Activated CD4-positive, alpha-beta T cell treated with anti-CD3 and anti-CD28 coated beads for 36 hours (primary cell): ENCODE measurements around the gene ELFN1. TPM values are rescaled to one million over a fixed set of nuclear protein-coding genes. Genes with fewer than 3 reads are reported as not detected.

Experiments
- ATAC-seq: fragments of 200-7000 bp; cut with Tn5 transposase; one replicate; pipeline ENCODE4 v1.10.0; 2021; ENCODE audit warnings: mild to moderate bottlenecking, moderate library complexity
- CTCF ChIA-PET: fragments of 350-600 bp; sonication (Branson Sonifier 250); formaldehyde crosslinking; loops from one replicate; lab custom pipeline; 2021; ENCODE audit warnings: antibody characterized with exemption; lab: Charles Lee
- POLR2A ChIA-PET: fragments of 350-600 bp; sonication (Branson Sonifier 250); formaldehyde crosslinking; loops from one replicate; lab custom pipeline; 2021; ENCODE audit warnings: antibody characterized with exemption, inconsistent platforms; lab: Charles Lee
- DNase-seq: peaks from one replicate; pipeline ENCODE4 v3.0.0-alpha.2; 2020
- H3K27ac Mint-ChIP-seq: one replicate; pipeline ENCODE4 v1.8.0; 2021; ENCODE audit warnings: mixed read lengths
- H3K27me3 Mint-ChIP-seq: one replicate; pipeline ENCODE4 v1.8.0; 2021; ENCODE audit warnings: mixed read lengths
- H3K36me3 Mint-ChIP-seq: one replicate; pipeline ENCODE4 v1.8.0; 2021; ENCODE audit warnings: low read depth, mixed read lengths
- H3K4me1 Mint-ChIP-seq: one replicate; pipeline ENCODE4 v1.8.0; 2021; ENCODE audit warnings: mixed read lengths
- H3K4me3 Mint-ChIP-seq: one replicate; pipeline ENCODE4 v1.8.0; 2021; ENCODE audit warnings: mild to moderate bottlenecking, moderate library complexity, mixed read lengths
- H3K9me3 Mint-ChIP-seq: one replicate; pipeline ENCODE4 v1.8.0; 2021; ENCODE audit warnings: low read depth, mixed read lengths
- intact Hi-C, 2 experiments: fragments of 100-400 bp; cut with DNase I in 1 of 2; cut with micrococcal nuclease in 1 of 2; formaldehyde crosslinking; loops; one replicate each; pipeline versions ENCODE4 v1.14.2 to v1.15.1; 2022 to 2024; cut with DNase I, micrococcal nuclease
- total RNA-seq, 2 experiments: library from RNA; stranded (reverse); gene quantifications; one replicate each; pipeline ENCODE4 v1.2.3, GENCODE V29; 2021

The ELFN1 gene
- total RNA-seq, 2 experiments from 2014 or later = 0.05 to 0.09 TPM

- H3K4me1 Mint-ChIP-seq = no peaks in the 10 kb centered on the region
- H3K27me3 Mint-ChIP-seq = peaks cover 15% of the 10 kb centered on the region
- DNase-seq (no peak), ATAC-seq (no peak)
- CTCF ChIA-PET = no interaction called here
- H3K9me3 Mint-ChIP-seq = peaks cover 3% of the 10 kb centered on the region
- intact Hi-C loops = no loop called here
- POLR2A ChIA-PET = no interaction called here
- no peaks in the 10 kb centered on the region for H3K36me3 Mint-ChIP-seq
- H3K27ac Mint-ChIP-seq = no peak overlapping the region
- no peak overlapping the region for H3K4me3 Mint-ChIP-seq
Observed at GRCh38 chr7:1692515-1693418, 22.7 kb downstream of the ELFN1 start.

DNA sequence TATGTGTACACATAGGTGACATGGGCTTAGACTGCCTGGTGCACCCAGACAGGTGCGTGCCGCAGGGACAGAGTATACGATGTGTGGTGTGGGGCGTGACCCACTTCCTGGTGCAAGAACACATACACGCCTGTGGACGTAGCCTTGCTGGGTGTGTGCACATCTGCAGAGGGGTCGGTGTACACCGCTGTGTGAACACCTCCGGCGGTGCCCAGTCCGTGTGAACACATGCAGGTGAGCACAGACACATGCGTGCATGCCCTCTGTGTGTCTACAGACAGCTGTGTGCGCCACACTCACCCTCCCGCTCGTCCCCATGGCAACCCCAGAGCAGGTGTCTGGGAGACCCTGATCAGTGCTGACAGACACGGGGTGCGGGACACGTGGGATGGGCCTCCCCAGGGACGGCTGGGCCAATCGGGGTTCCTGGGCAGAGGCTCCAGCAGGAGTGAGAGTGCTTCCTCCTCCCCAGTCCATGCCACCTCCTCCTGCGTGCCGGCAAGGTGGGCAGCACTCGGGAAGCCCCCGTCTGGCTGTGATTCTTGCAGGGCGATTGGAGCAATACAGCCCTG lies 23.4 kb downstream of the ELFN1 start:
- ATAC-seq (no peak), DNase-seq (no peak)
- POLR2A ChIA-PET = no interaction called here
- Mint-ChIP-seq H3K27ac (no peak overlapping the region), H3K4me3 (no peak overlapping the region), H3K36me3 (no peaks in the 10 kb centered on the region), H3K27me3 (peaks cover 15% of the 10 kb centered on the region), H3K4me1 (no peaks in the 10 kb centered on the region), H3K9me3 (peaks cover 3% of the 10 kb centered on the region)
- CTCF ChIA-PET = no interaction called here
- intact Hi-C loops = no loop called here

DNA sequence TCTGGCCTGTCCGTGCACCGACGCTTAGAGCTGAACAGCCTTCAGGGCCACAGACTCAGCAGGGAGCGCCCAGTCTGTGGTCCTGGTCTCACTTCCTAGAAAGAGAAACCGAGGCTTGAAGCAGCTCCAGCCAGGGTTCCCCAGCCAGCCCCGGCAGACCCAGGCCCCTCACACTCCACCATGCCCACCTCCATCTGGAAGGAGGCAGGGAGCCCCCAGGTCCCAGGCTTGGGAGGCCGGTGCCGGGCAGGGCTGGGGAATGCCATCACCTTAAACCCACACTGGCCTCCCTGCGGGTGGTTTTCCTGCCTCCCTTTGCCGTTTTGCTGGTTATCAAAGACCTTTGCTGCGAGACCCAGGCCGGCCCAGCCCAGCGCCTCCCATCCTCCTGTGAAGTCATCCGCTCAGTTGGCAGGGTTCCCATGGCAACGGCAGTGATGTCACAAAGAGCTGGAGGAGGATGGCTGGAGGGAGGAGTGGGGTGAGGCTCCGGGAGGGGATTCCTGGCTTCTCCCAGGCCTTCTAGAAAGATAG lies 24.0 kb downstream of the ELFN1 start:
- Mint-ChIP-seq H3K27ac (no peak overlapping the region), H3K36me3 (no peaks in the 10 kb centered on the region), H3K9me3 (no peaks in the 10 kb centered on the region), H3K27me3 (peaks cover 11% of the 10 kb centered on the region), H3K4me1 (no peaks in the 10 kb centered on the region), H3K4me3 (no peak overlapping the region)
- intact Hi-C loops = no loop called here
- DNase-seq (peak; percentile 25), ATAC-seq (no peak)
- ChIA-PET POLR2A (no interaction called here), CTCF (no interaction called here)

DNA sequence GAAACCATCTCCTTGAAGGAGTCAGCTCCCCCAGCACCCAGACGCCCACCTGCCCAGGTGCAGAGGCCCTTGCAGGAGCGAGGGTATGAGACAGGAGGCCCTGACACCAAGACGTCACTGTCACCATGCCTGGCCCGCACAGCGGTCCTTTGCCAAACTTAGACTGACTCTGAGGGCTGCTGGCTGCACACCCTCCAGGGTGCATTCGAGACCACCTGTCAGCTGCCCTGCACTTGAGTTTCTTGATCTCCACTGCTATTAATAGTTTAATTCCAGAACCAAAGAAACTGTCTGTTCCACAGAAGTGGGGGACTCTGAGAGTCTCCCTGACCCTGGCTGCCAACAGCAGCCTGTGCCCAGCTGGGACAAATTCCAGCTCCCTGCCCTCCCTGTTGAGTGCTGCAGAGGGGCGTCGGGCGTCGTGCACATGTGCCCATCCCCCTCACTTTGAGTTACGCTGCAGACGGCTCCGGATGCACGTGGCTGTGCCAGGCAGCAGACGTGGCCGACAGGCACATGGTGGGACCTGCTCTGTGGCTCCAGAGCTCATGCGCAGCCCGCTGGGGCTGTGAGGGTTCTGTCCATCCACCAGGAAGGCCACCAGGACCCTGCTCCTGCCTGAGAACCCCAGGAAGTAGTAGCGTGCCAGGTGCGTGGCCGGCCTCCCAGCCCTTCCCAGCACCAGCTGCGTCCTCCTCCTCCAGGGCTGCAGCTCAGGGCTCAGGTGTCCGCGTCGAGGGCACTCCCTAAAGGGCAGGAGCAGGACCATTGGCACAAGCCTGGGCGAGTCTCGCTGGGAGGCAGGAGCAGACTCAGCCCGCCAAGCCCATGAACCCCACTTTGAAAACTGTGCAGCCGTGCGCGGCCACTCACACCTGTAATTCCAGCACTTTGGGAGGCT lies 24.8 kb downstream of the ELFN1 start:
- no peak for DNase-seq
- H3K4me3 Mint-ChIP-seq = no peak overlapping the region
- CTCF ChIA-PET = interaction anchor here (0.8 kb wide), 1 partner anchor 10 kb away, joined by 3 read pairs; no protein-coding TSS in a partner anchor
- POLR2A ChIA-PET = no interaction called here
- peaks cover 9% of the 10 kb centered on the region for H3K27me3 Mint-ChIP-seq
- H3K4me1 Mint-ChIP-seq = no peaks in the 10 kb centered on the region
- no peaks in the 10 kb centered on the region for H3K36me3 Mint-ChIP-seq
- intact Hi-C loops = no loop called here
- H3K9me3 Mint-ChIP-seq = no peaks in the 10 kb centered on the region
- no peak overlapping the region for H3K27ac Mint-ChIP-seq
- ATAC-seq = no peak

GRCh38 chr7:1695800-1696454 lies 25.9 kb downstream of the ELFN1 start:
- Mint-ChIP-seq H3K27me3 (peaks cover 3% of the 10 kb centered on the region), H3K36me3 (no peaks in the 10 kb centered on the region), H3K9me3 (no peaks in the 10 kb centered on the region), H3K4me3 (no peak overlapping the region), H3K4me1 (no peaks in the 10 kb centered on the region), H3K27ac (no peak overlapping the region)
- DNase-seq = no peak
- POLR2A ChIA-PET = no interaction called here
- CTCF ChIA-PET = no interaction called here
- intact Hi-C loops = no loop called here
- ATAC-seq = no peak

- ATAC-seq = no peak
- ChIA-PET POLR2A (no interaction called here), CTCF (no interaction called here)
- intact Hi-C loops = no loop called here
- H3K36me3 Mint-ChIP-seq = no peaks in the 10 kb centered on the region
- H3K27me3 Mint-ChIP-seq = peaks cover 3% of the 10 kb centered on the region
- no peaks in the 10 kb centered on the region for H3K4me1 Mint-ChIP-seq
- H3K4me3 Mint-ChIP-seq = no peak overlapping the region
- DNase-seq = no peak
- H3K27ac Mint-ChIP-seq = no peak overlapping the region
- H3K9me3 Mint-ChIP-seq = no peaks in the 10 kb centered on the region
Observed at GRCh38 chr7:1696671-1697498, 26.8 kb downstream of the ELFN1 start.

DNA sequence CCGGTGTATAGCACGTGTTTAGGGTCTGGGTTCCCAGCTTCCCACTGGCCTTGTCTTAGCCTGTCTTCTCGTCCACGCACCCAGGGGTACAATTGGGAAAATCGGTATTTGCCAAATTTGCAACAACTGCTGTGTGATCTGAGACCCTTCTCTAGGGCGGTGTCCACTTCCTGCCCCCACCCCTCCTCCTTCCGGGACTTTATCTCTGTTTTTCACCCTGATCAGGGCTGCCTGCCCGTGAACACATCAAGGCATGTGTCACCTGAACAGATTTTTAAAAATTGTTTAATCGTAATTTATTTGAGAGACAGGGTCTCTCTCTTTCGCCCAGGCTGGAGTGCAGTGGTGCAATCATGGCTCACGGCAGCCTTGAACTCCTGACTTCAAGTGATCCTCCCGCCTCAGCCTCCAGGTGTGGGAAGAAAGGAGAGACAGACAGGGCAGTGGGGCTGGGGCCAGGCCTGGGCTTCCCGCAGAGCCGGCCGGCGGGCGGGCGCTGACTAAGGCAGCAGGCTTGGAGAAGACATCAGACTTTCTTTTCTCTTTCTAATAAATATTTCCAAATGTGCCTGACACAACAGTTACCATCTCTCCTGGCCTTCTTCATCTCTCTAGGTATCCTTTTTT lies 27.5 kb downstream of the ELFN1 start:
- Mint-ChIP-seq H3K4me3 (no peak overlapping the region), H3K27me3 (peaks cover 3% of the 10 kb centered on the region), H3K27ac (no peak overlapping the region), H3K4me1 (no peaks in the 10 kb centered on the region), H3K36me3 (no peaks in the 10 kb centered on the region), H3K9me3 (no peaks in the 10 kb centered on the region)
- intact Hi-C loops = no loop called here
- ChIA-PET CTCF (interaction anchor here (0.8 kb wide), 1 partner anchor 12 kb away, joined by 3 read pairs; no protein-coding TSS in a partner anchor), POLR2A (no interaction called here)
- ATAC-seq (no peak), DNase-seq (no peak)

GRCh38 chr7:1698201-1698600 lies 28.1 kb downstream of the ELFN1 start:
- POLR2A ChIA-PET = no interaction called here
- peaks cover 3% of the 10 kb centered on the region for H3K27me3 Mint-ChIP-seq
- H3K36me3 Mint-ChIP-seq = no peaks in the 10 kb centered on the region
- ATAC-seq (no peak), DNase-seq (no peak)
- H3K4me1 Mint-ChIP-seq = no peaks in the 10 kb centered on the region
- H3K4me3 Mint-ChIP-seq = no peak overlapping the region
- intact Hi-C loops = no loop called here
- peaks cover 2% of the 10 kb centered on the region for H3K9me3 Mint-ChIP-seq
- no peak overlapping the region for H3K27ac Mint-ChIP-seq
- CTCF ChIA-PET = interaction anchor here (0.6 to 0.8 kb wide), 2 partner anchors 12 to 62 kb away, joined by 3 to 4 read pairs; no protein-coding TSS in a partner anchor

DNA sequence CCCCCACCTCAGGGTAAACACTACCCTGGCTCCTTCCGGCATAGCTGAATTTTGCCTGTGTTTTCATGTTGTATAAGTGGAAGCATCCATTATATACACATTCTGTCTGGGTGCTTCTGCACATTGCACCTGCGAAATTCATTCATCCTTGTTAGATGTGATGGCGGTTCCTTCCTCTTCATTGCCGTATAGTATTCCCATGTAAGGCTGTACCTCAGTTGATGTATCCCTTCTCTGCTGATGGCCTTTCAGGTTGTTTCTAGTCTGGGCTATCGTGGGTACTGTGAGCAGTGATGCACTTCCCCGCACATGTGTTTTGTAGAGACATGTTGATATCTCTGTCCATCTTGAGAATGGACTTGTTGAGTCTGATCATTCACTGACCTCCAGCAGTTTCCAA lies 28.9 kb downstream of the ELFN1 start:
- ChIA-PET CTCF (no interaction called here), POLR2A (no interaction called here)
- intact Hi-C loops = no loop called here
- ATAC-seq (no peak), DNase-seq (no peak)
- Mint-ChIP-seq H3K36me3 (no peaks in the 10 kb centered on the region), H3K4me1 (no peaks in the 10 kb centered on the region), H3K4me3 (no peak overlapping the region), H3K9me3 (peaks cover 4% of the 10 kb centered on the region), H3K27me3 (peaks cover 3% of the 10 kb centered on the region), H3K27ac (no peak overlapping the region)

GRCh38 chr7:1700086-1700485 lies 30.0 kb downstream of the ELFN1 start:
- Mint-ChIP-seq H3K27me3 (peaks cover 3% of the 10 kb centered on the region), H3K4me1 (no peaks in the 10 kb centered on the region), H3K9me3 (peaks cover 4% of the 10 kb centered on the region), H3K27ac (no peak overlapping the region), H3K36me3 (no peaks in the 10 kb centered on the region), H3K4me3 (no peak overlapping the region)
- POLR2A ChIA-PET = no interaction called here
- CTCF ChIA-PET = no interaction called here
- intact Hi-C loops = no loop called here
- no peak for DNase-seq
- no peak for ATAC-seq
